C4-2B (cell line): Measurements from ENCODE around the gene ITFG2.
A peak's percentile ranks its signal among the peaks of the same experiment; 100 is the strongest.

ENCODE experiments used
- H3K27ac ChIP-seq: fragments of 450-650 bp; 2 replicates; pipeline ENCODE4 v1.5.1; 2017
- ZFX ChIP-seq: fragments of 450-650 bp; IDR thresholded peaks from 2 replicates; pipeline ENCODE4 v1.6.1; 2017
- TF ChIP-seq, protein P1 (sequence below): fragments of 450-650 bp; conservative IDR thresholded peaks from 2 replicates; pipeline ENCODE4 v1.5.1; 2017; ENCODE audit warnings: mild to moderate bottlenecking

The ITFG2 gene

DNA sequence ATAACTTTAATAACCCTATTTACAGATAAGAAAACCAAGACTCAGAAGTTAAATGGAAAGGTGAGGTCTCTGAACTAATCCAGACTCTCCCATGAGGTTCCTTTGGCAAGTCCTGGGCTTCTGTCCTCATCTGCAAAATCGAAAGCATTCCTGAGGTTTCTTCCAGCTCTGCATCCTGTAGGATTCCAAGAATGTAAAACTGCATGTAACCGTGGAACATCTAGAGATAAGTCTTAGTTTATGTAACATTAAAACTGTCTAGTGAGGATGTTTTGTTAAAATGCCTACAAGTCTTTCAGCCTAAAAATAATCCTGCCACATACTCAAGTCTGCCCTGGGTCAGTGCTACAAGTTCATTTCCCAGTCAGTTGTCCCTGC, 7.3 kb upstream of the ITFG2 start:
- TF ChIP-seq, protein P1, sequence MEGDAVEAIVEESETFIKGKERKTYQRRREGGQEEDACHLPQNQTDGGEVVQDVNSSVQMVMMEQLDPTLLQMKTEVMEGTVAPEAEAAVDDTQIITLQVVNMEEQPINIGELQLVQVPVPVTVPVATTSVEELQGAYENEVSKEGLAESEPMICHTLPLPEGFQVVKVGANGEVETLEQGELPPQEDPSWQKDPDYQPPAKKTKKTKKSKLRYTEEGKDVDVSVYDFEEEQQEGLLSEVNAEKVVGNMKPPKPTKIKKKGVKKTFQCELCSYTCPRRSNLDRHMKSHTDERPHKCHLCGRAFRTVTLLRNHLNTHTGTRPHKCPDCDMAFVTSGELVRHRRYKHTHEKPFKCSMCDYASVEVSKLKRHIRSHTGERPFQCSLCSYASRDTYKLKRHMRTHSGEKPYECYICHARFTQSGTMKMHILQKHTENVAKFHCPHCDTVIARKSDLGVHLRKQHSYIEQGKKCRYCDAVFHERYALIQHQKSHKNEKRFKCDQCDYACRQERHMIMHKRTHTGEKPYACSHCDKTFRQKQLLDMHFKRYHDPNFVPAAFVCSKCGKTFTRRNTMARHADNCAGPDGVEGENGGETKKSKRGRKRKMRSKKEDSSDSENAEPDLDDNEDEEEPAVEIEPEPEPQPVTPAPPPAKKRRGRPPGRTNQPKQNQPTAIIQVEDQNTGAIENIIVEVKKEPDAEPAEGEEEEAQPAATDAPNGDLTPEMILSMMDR = no peak
- no peak overlapping the region for H3K27ac ChIP-seq

- no peak overlapping the region for H3K27ac ChIP-seq
- no peak for TF ChIP-seq ZFX
- TF ChIP-seq, protein P1 = no peak
These were observed 5.8 kb upstream of the ITFG2 start for GRCh38 chr12:2806700-2807099.

DNA sequence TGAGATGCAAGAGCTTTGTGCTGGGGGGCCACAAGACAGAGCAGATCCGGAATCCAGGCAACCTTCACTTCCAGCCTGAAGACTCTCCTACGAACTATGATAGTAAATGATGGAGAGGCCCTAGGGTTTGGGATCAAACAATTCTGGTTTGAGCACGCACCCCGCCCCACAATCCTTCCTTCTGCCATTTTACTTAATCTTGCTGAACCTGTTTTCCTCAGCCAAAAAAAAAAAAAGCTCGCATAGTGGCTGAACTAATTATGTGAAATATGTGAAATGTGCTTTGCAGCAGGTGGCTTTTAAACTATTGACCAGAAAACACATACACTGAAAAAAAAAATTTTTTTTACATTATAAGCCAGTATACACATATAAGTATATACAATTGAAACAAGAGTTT, 667 bp upstream of the ITFG2 start:
- H3K27ac ChIP-seq = peak overlapping the region; percentile 21; the same call in 1 of the 2 replicates
- TF ChIP-seq ZFX = no peak
- TF ChIP-seq, protein P1 = no peak

- no peak for TF ChIP-seq ZFX
- TF ChIP-seq, protein P1 = peak; percentile 88
- H3K27ac ChIP-seq = peak overlapping the region; percentile 89
These were observed 1.0 kb downstream of the ITFG2 start for GRCh38 chr12:2813214-2814185.

GRCh38 chr12:2819810-2820209, 7.3 kb downstream of the ITFG2 start:
- H3K27ac ChIP-seq = no peak overlapping the region
- TF ChIP-seq, protein P1 = no peak
- TF ChIP-seq ZFX = no peak

- no peak overlapping the region for H3K27ac ChIP-seq
- TF ChIP-seq, protein P1 = no peak
- no peak for TF ChIP-seq ZFX
These were observed 8.0 kb downstream of the ITFG2 start for GRCh38 chr12:2820432-2820831.

DNA sequence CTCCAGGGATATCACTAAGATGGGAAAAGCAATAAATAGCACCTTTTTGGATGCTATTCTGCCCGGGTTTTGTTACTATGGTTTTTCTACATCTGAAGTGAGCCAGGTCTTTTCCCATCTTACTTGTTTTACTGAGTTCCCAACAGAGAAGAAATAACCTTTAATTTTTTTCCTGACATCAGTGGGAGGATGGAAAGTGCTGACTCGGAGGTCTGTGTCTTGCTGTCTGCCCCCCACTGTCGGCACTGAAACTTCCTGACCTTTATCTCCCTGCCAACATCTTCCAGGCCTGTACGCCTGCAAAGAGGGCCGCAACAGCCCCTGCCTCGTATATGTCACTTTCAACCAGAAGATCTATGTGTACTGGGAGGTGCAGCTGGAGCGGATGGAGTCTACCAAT, 11.0 kb downstream of the ITFG2 start:
- TF ChIP-seq, protein P1 = no peak
- TF ChIP-seq ZFX = no peak
- no peak overlapping the region for H3K27ac ChIP-seq
